Endometrium (tissue), 2 donors: Measurements from ENCODE around the gene CHGA.

ENCODE experiments used
- FAIRE-seq: peaks from 2 replicates; lab custom pipeline; 2012; peaks lifted over from hg19 to GRCh38; lab: Jason Lieb, UNC
- donor health status: control.
- donor health status: control.

Gene CHGA

GRCh38 chr14:92982956-92983355 lies 60.0 kb downstream of the CHGA start:
- FAIRE-seq = no peak

DNA sequence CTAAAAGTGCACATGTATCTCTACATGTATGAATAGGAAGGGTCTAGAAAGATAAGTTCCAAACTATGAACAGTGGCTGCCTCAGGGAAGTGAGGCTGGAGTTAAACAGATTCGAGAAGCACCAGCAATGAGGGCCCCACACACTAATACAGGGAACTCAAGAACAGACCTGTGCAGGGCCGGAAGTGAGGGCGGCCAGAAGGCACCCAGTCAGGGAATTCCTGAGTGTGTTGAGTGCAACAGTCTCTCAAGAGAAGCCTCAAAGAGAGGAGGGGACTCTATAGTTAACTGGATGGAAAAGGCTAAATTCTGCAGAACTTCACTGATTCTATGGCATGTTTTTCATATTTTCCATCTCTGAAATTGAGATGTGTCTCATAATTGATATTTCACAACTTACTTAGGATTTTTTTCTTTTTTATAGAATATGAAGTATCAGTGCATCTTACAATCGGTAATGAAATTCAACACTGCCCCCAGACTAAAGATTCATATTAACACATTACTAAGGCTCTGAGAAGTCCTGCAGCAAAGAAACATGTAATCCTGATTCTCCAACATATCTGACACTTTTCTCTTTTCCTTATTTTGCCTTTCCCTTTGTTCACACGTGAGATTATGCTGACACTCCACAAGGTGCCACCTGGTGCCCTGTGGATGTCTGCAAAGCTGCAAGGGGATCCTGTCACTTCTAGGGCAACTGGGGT lies 61.3 kb downstream of the CHGA start:
- FAIRE-seq = no peak
